ENCODE measurements around the gene BYSL.

DNA sequence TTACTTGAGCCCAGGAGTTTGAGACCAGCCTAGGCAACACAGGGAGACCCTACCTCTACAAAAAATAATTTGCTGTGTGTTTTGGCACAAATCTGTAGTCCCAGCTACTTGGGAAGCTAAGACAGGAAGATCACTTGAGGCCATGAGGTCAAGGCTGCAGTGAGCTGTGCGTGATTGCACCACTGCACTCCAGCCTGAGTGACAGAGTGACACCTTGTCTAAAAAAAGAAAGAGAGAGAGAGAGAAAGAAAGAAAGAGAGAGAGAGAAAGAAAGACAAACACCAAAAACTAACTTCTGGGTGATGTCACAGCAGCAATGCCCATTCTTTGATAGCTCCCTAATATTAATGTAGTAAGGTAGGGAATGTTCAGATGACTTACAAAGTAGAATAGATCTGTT lies 46.6 kb upstream of the BYSL start:
- TF ChIP-seq POLR2A (IDR thresholded peaks at IDR 0.05; ENCODE audit: low read length) (no peak), SMC3 (IDR thresholded peaks at IDR 0.05) (no peak)
- TF ChIP-seq, protein P1, sequence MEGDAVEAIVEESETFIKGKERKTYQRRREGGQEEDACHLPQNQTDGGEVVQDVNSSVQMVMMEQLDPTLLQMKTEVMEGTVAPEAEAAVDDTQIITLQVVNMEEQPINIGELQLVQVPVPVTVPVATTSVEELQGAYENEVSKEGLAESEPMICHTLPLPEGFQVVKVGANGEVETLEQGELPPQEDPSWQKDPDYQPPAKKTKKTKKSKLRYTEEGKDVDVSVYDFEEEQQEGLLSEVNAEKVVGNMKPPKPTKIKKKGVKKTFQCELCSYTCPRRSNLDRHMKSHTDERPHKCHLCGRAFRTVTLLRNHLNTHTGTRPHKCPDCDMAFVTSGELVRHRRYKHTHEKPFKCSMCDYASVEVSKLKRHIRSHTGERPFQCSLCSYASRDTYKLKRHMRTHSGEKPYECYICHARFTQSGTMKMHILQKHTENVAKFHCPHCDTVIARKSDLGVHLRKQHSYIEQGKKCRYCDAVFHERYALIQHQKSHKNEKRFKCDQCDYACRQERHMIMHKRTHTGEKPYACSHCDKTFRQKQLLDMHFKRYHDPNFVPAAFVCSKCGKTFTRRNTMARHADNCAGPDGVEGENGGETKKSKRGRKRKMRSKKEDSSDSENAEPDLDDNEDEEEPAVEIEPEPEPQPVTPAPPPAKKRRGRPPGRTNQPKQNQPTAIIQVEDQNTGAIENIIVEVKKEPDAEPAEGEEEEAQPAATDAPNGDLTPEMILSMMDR (IDR thresholded peaks at IDR 0.05): no peak
